Islet of Langerhans (tissue), 1 donor: Measurements from ENCODE around the gene WDR75.
"Not testable (repeated sequence)": the region's sequence is repeated elsewhere in the genome, so short reads cannot be mapped to it uniquely, and the experiment has no call there.

Experiments used
- FAIRE-seq: peaks from one replicate; lab custom pipeline; 2011; peaks lifted over from hg19 to GRCh38; lab: Jason Lieb, UNC

The WDR75 gene

GRCh38 chr2:189440947-189441708 is at the start of gene WDR75:
WDR75 (plus strand) TSS chr2:189441474; CDS start chr2:189441493, 19 bp downstream.
- FAIRE-seq = peak; percentile 94

GRCh38 chr2:189393440-189394111 is 47.7 kb upstream of the WDR75 start:
- peak; percentile 13 for FAIRE-seq

DNA sequence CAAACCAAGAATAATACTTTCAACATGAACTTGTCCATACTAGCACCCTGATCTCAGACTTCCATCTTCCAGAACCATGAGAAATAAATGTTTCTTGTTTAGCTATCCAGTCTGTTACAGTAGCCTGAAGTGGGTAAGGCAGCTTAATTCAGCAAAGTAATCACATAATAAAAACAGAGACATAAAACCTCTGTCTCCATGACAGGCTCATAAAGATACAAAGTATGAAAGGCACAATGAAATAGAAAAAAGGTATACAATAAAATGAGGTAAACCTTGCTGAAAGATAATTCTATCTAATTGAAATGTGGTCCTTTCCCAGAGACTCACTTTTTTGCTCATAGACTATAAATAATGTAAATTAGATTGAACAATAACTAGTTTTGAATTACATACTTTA is 46.7 kb upstream of the WDR75 start:
- no peak for FAIRE-seq

DNA sequence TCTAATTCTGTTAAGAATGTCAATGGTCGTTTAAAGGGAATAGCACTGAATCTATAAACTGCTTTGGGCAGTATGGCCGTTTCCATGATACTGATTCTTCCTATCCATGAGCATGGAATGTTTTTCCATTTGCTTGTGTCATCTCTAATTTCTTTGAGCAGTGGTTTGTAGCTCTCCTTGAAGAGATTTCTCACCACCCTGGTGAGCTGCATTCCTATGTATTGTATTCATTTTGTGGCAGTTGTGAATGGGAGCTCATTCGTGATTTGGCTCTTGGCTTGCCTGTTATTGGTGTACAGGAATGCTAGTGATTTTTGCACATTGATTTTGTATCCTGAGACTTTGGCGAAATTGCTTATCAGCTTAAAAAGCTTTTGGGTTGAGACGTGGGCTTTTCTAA is 38.3 kb upstream of the WDR75 start:
- FAIRE-seq = no peak

- FAIRE-seq = peak; percentile 27
These were observed 34.6 kb upstream of the WDR75 start for GRCh38 chr2:189406586-189407233.

- FAIRE-seq = peak; percentile 85
These were observed 33.7 kb upstream of the WDR75 start for GRCh38 chr2:189407281-189408209.

- no peak for FAIRE-seq
These were observed 33.0 kb upstream of the WDR75 start for GRCh38 chr2:189408294-189408693.

GRCh38 chr2:189409131-189409530 is 32.1 kb upstream of the WDR75 start:
- no peak for FAIRE-seq

GRCh38 chr2:189409647-189410046 is 31.6 kb upstream of the WDR75 start:
- peak; percentile 43 for FAIRE-seq

GRCh38 chr2:189411860-189412259 is 29.4 kb upstream of the WDR75 start:
- no peak for FAIRE-seq

DNA sequence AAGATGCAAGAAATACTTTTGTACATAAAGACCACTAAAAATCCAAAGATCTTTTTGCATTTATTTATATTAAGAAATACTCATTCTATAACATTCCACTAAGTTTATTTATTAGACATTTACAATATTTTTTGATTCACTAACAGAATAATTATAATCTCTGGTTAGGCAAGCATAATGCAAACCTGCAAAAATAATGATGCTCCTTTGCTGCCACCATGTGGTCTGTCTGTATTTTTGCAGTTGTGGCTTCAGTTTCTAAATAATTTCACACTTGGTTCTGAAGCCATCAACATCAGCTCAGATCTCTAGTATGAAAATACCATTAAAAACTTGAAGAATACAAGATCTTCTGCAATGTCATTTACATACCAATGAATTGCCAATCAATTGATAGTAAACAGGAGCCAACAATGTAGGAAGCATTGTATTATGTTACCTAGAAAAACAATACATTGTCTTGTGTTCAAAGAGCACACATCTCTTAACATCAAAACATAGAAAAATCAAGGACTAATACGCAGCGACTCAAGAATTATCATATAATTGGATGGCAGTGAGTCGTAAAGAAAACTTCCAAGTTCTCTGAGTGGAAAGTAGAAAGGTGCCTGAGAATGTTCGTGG is 28.8 kb upstream of the WDR75 start:
- FAIRE-seq = peak; percentile 100

GRCh38 chr2:189413249-189413648 is 28.0 kb upstream of the WDR75 start:
- no peak for FAIRE-seq

GRCh38 chr2:189421644-189422043 is 19.6 kb upstream of the WDR75 start:
- no peak for FAIRE-seq

DNA sequence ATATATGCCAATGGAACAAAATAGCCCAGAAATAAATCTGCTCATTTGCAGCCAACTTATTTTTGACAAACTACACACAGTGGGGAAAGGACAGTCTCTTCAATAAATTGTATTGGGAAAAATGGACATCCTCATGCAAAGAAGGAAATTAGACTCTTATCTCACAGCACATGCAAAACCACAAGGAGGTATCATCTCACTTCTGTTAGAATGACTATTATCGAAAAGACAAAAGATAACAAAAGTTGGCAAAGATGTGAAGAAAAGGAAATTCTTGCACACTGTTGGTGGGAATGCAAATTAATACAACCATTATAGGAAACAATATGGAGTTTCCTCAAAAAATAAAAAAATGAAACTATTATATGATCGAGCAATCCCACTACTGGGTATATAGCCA is 16.3 kb upstream of the WDR75 start:
- no peak for FAIRE-seq

DNA sequence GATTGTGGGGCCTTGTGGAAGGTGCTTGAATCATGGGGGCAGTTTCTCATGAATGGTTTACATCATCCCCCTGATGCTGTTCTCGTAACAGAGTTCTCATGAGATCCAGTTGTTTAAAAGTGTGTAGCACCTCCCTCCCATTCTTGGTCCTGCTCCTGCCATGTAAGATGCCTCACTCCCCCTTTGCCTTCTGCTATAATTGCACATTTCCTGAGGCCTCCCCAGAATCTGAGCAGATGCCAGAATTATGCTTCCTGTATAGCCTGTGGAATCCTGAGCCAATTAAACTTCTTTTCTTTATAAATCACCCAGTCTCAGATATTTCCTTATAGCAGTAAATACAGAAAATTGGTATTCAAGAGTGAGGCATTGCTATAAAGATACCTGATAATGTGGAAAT is 15.6 kb upstream of the WDR75 start:
- FAIRE-seq = no peak

- FAIRE-seq = no peak
These were observed 14.4 kb upstream of the WDR75 start for GRCh38 chr2:189426886-189427285.

- no peak for FAIRE-seq
These were observed 13.4 kb upstream of the WDR75 start for GRCh38 chr2:189427872-189428271.

DNA sequence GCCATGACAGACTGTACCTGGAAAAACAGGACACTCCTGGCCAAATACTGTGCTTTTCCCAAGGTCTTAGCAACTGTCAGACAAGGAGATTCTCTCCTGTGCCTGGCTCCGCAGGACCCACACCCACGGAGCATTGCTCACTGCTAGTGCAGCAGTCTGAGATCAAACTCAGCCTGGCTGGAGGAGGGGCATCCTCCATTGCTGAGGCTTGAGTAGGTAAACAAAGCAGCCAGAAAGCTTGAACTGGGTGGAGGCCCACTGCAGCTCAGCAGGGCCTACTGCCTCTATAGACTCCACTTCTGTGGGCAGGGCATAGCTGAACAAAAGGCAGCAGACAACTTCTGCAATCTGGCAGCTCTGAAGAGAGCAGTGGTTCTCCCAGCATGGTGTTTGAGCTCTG is 10.8 kb upstream of the WDR75 start:
- FAIRE-seq = not testable (repeated sequence)

DNA sequence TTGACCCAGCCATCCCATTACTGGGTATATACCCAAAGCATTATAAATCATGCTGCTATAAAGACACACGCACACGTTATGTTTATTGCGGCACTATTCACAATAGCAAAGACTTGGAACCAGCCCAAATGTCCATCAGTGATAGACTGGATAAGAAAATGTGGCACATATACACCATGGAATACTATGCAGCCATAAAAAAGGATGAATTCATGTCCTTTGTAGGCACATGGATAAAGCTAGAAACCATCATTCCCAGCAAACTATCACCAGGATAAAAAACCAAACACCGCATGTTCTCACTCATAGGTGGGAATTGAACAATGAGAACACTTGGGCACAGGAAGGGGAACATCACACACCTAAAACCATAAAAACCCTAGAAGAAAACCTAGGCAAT is 5.5 kb upstream of the WDR75 start:
- not testable (repeated sequence) for FAIRE-seq

DNA sequence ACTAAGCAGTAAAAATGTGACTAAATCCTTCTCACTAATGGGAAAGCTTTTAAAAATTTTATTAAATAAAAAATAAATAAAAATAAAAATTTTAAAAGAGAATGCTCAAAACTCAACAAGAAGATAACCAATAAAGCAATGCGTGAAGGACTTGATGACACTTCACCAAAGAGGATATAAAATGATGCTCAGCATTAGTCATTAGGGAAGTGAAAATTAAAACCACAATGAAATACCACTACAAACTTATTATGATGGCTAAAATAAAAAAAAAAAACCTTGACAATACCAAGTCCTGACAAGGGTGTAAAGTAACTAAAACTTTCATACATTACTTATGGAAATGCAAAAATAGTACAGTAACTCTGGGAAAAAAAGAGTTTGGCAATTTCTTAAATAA is 3.3 kb upstream of the WDR75 start:
- FAIRE-seq = no peak

- FAIRE-seq = no peak
These were observed 1.9 kb upstream of the WDR75 start for GRCh38 chr2:189439342-189439741.

DNA sequence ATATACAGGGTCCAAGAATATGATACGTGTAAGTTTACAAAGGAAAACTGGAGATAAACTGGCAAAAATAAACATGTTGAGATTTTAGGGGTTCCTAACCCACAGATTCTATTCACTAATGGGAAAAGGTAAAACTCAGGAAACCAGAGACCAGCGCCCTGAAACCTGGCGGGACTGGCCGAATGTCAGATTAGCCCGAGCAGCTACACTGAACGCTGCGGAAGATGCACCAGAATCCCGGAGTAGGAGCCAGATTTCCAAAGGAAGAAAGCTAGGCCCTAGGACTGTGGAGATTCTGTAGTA is 679 bp upstream of the WDR75 start:
- no peak for FAIRE-seq
